ENCODE measurements around the gene SST. TPM values are rescaled to one million over a fixed set of nuclear protein-coding genes. Genes with fewer than 3 reads are reported as not detected.

SST gene
- total and polyA plus RNA-seq, 2 of the 4 experiments (the other 2 are of a cell fraction): not detected

GRCh38 chr3:187667526-187667925, 2.7 kb downstream of the SST start:
- peaks cover 12% of the 10 kb centered on the region for H3K27me3 ChIP-seq (ENCODE audit: control insufficient read depth, insufficient read depth, low read length)
- H4K91ac ChIP-seq (ENCODE audit: insufficient read depth, low read depth, low read length): no peak overlapping the region
- no peak overlapping the region for H2BK15ac ChIP-seq (ENCODE audit: low read depth, low read length)
- H3K4me3 ChIP-seq (ENCODE audit: insufficient read depth, low read depth, low read length): no peak overlapping the region
- no peak overlapping the region for H3K9ac ChIP-seq (ENCODE audit: low read depth, low read length)
- no peak overlapping the region for H3K4ac ChIP-seq (ENCODE audit: low read depth, low read length)
- H2BK120ac ChIP-seq (ENCODE audit: low read depth, low read length): no peak overlapping the region
- no peak overlapping the region for H2BK5ac ChIP-seq (ENCODE audit: low read depth, low read length, poor library complexity, severe bottlenecking)
- no peaks in the 10 kb centered on the region for H3K9me1 ChIP-seq (ENCODE audit: insufficient read depth, low read length)
- H4K20me1 ChIP-seq (ENCODE audit: insufficient read depth, low read length): no peaks in the 10 kb centered on the region
- CTCF ChIA-PET: interaction anchor here (3.0 kb wide), 1 partner anchor 348 kb away, joined by 16 read pairs; no protein-coding TSS in a partner anchor
- no peak for ATAC-seq (ENCODE audit: low read depth)
- no peaks in the 10 kb centered on the region for H3K4me1 ChIP-seq (ENCODE audit: control insufficient read depth, insufficient read depth, low read length)
- in situ Hi-C loops (cut with MboI; ENCODE audit: low sequenced_read_pairs) (no loop called here), intact Hi-C loops (cut with micrococcal nuclease) (no loop called here), dilution Hi-C loops (cut with HindIII; ENCODE audit: low sequenced_read_pairs, unreplicated experiment) (no loop called here)
- no peak overlapping the region for H2AK5ac ChIP-seq (ENCODE audit: low read depth, low read length)
- H3K36me3 ChIP-seq (ENCODE audit: control insufficient read depth, insufficient read depth, low read length): no peaks in the 10 kb centered on the region
- no peak overlapping the region for H3K23ac ChIP-seq (ENCODE audit: low read depth, low read length)
- DNase-seq: no peak
- H3K27ac ChIP-seq (ENCODE audit: insufficient read depth, low read length): no peak overlapping the region
- H3K56ac ChIP-seq (ENCODE audit: extremely low read depth, insufficient read depth, low read length): no peak overlapping the region
- no peaks in the 10 kb centered on the region for H3K79me1 ChIP-seq (ENCODE audit: low read depth in 1 of 2, low read length in 2 of 2)
- no peak overlapping the region for H2BK20ac ChIP-seq (ENCODE audit: low read depth, low read length)
- H2AFZ ChIP-seq (replicated peaks; ENCODE audit: low read length, poor library complexity): no peak overlapping the region
- H3K14ac ChIP-seq (replicated peaks; ENCODE audit: low read depth, low read length): no peak overlapping the region
- no peak overlapping the region for H4K5ac ChIP-seq (ENCODE audit: low read depth, low read length)
- POLR2A ChIA-PET (ENCODE audit: unreplicated experiment): no interaction called here
- H3K9me3 ChIP-seq (ENCODE audit: control insufficient read depth, insufficient read depth, low read length): no peaks in the 10 kb centered on the region
- no peak overlapping the region for H3K4me2 ChIP-seq (ENCODE audit: low read depth, low read length)
- no TSS peak for BruUV-seq (replicated peaks)
- H3K18ac ChIP-seq (ENCODE audit: low read depth, low read length): no peak overlapping the region
- no peak overlapping the region for H2AK9ac ChIP-seq (replicated peaks; ENCODE audit: low read depth, low read length, poor library complexity)
- TF ChIP-seq RCOR1 (IDR thresholded peaks at IDR 0.05; ENCODE audit: insufficient replicate concordance, low read length): no peak
- no peak overlapping the region for H4K8ac ChIP-seq (ENCODE audit: low read depth in 2 of 2, low read length in 2 of 2)

All from IMR-90 (cell line).